ENCODE results near the gene SPTA1. TPM values are rescaled to one million over a fixed set of nuclear protein-coding genes. Genes with fewer than 3 reads are reported as not detected.

Gene SPTA1
- polyA plus RNA-seq, 3 donors, result 0.19 to 0.28 TPM; not detected in 1

DNA sequence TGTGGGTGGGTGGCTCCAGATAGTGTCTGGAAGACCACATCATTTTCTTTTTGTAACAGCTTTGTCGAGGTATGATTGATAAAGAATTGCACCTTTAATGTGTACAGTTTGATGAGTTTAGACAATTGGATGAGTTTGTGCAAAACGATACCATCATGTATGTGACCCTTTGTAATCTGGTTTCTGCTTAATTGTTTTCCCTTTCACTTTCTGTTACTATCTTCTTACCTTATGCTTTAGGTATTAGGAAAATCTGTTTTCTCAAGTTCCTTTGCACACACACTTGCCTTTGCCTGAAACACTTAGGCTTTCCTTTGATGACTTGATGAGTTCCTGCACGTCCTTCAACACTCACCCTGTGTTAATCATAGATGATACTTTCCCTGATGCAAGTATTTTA is 74.6 kb downstream of the SPTA1 start:
- no peak for DNase-seq
- WGBS (ENCODE audit: insufficient coverage), result no CpG with 5 or more reads among the region's 3 CpGs
- no peak overlapping the region for H3K27ac ChIP-seq (ENCODE audit: low read depth in 1 of 2, low read length in 2 of 2)
- H3K9me3 ChIP-seq (replicated peaks in 1 of 2; ENCODE audit: control insufficient read depth in 1 of 2, insufficient read depth in 1 of 2, low read length in 2 of 2), result no peaks in the 10 kb centered on the region
- peaks cover 0 to 2% (median 0%) of the 10 kb centered on the region in 7 donors for H3K9me3 Mint-ChIP-seq
- no peak for TF ChIP-seq CTCF (IDR thresholded peaks at IDR 0.05)
- no peak overlapping the region for H3K9ac ChIP-seq (ENCODE audit: insufficient read depth, low read length, poor library complexity, severe bottlenecking)
- H3K27ac Mint-ChIP-seq, result no peak overlapping the region
- H3K4me3 Mint-ChIP-seq, result no peak overlapping the region
- H2AFZ ChIP-seq (ENCODE audit: insufficient read depth, low read depth, low read length, poor library complexity, severe bottlenecking), result no peak overlapping the region
- no peak overlapping the region for H3K4me3 ChIP-seq (replicated peaks in 1 of 3; ENCODE audit: low read depth in 2 of 3, low read length in 3 of 3)
- intact Hi-C loops (cut with micrococcal nuclease), result no loop called here
- H3K36me3 Mint-ChIP-seq, result no peaks in the 10 kb centered on the region
- H3K4me1 Mint-ChIP-seq, result no peaks in the 10 kb centered on the region
- no peaks in the 10 kb centered on the region for H3K4me1 ChIP-seq (ENCODE audit: control insufficient read depth in 1 of 2, insufficient read depth in 2 of 2, low read length in 2 of 2)
- H3K36me3 ChIP-seq (replicated peaks in 1 of 2; ENCODE audit: control insufficient read depth in 1 of 2, insufficient read depth in 2 of 2, low read length in 2 of 2), result no peaks in the 10 kb centered on the region
- no peaks in the 10 kb centered on the region for H3K27me3 ChIP-seq (ENCODE audit: control insufficient read depth in 2 of 2, insufficient read depth in 2 of 2, low read length in 2 of 2)
- no peaks in the 10 kb centered on the region for H3K27me3 Mint-ChIP-seq (ENCODE audit: low read depth in 3 of 3)
- no peaks in the 10 kb centered on the region for H3K79me2 ChIP-seq (ENCODE audit: insufficient read depth, low read length)
- H3K4me2 ChIP-seq (replicated peaks; ENCODE audit: extremely low read depth, low read length, poor library complexity, severe bottlenecking), result no peak overlapping the region
- H4K20me1 ChIP-seq (ENCODE audit: insufficient read depth, low read length), result no peaks in the 10 kb centered on the region

- H2AFZ ChIP-seq (ENCODE audit: insufficient read depth, low read depth, low read length, poor library complexity, severe bottlenecking), result no peak overlapping the region
- no peaks in the 10 kb centered on the region for H4K20me1 ChIP-seq (ENCODE audit: insufficient read depth, low read length)
- no peaks in the 10 kb centered on the region for H3K36me3 Mint-ChIP-seq
- H3K4me3 ChIP-seq (replicated peaks in 1 of 3; ENCODE audit: low read depth in 2 of 3, low read length in 3 of 3), result no peak overlapping the region
- no peaks in the 10 kb centered on the region for H3K9me3 ChIP-seq (replicated peaks in 1 of 2; ENCODE audit: control insufficient read depth in 1 of 2, insufficient read depth in 1 of 2, low read length in 2 of 2)
- TF ChIP-seq CTCF (IDR thresholded peaks at IDR 0.05), result no peak
- WGBS (ENCODE audit: insufficient coverage), result 100% methylated on average over 1 of the region's 1 CpG
- H3K4me2 ChIP-seq (replicated peaks; ENCODE audit: extremely low read depth, low read length, poor library complexity, severe bottlenecking), result no peak overlapping the region
- no peak overlapping the region for H3K9ac ChIP-seq (ENCODE audit: insufficient read depth, low read length, poor library complexity, severe bottlenecking)
- intact Hi-C loops (cut with micrococcal nuclease), result no loop called here
- no peak overlapping the region for H3K4me3 Mint-ChIP-seq
- no peaks in the 10 kb centered on the region for H3K79me2 ChIP-seq (ENCODE audit: insufficient read depth, low read length)
- no peak overlapping the region for H3K27ac ChIP-seq (ENCODE audit: low read depth in 1 of 2, low read length in 2 of 2)
- peaks cover 0 to 2% (median 0%) of the 10 kb centered on the region in 7 donors for H3K9me3 Mint-ChIP-seq
- no peaks in the 10 kb centered on the region for H3K36me3 ChIP-seq (replicated peaks in 1 of 2; ENCODE audit: control insufficient read depth in 1 of 2, insufficient read depth in 2 of 2, low read length in 2 of 2)
- DNase-seq, result no peak
- H3K27ac Mint-ChIP-seq, result no peak overlapping the region
- no peaks in the 10 kb centered on the region for H3K4me1 ChIP-seq (ENCODE audit: control insufficient read depth in 1 of 2, insufficient read depth in 2 of 2, low read length in 2 of 2)
- no peaks in the 10 kb centered on the region for H3K4me1 Mint-ChIP-seq
- H3K27me3 Mint-ChIP-seq (ENCODE audit: low read depth in 3 of 3), result peaks cover 0 to 3% (median 0%) of the 10 kb centered on the region in 3 donors
- no peaks in the 10 kb centered on the region for H3K27me3 ChIP-seq (ENCODE audit: control insufficient read depth in 2 of 2, insufficient read depth in 2 of 2, low read length in 2 of 2)
Measured at GRCh38 chr1:158607296-158607695, 79.2 kb downstream of the SPTA1 start.

Measured in CD14-positive monocyte (primary cell).